ENCODE results near the gene ZPBP. TPM values are rescaled to one million over a fixed set of nuclear protein-coding genes. Genes with fewer than 3 reads are reported as not detected.

The ZPBP gene
- total and polyA plus RNA-seq, 3 donors from 2014 or later = 67.0 to 286 (median 92.2) TPM

- H3K27ac ChIP-seq = no peak overlapping the region
- no peak for DNase-seq
- H3K4me1 ChIP-seq = no peaks in the 10 kb centered on the region
- no peaks in the 10 kb centered on the region for H3K36me3 ChIP-seq (ENCODE audit: low read depth, missing control alignments)
- no peak overlapping the region for H3K4me3 ChIP-seq
- H3K27me3 ChIP-seq = no peaks in the 10 kb centered on the region
- intact Hi-C loops (cut with DNase I; ENCODE audit: low total_unique reads) = no loop called here
- H3K9me3 ChIP-seq = no peaks in the 10 kb centered on the region
- 45 to 57% methylated on average over 5 of the region's 5 CpGs for WGBS, 2 donors
- no peak for TF ChIP-seq POLR2A (IDR thresholded peaks at IDR 0.05)
- TF ChIP-seq CTCF (IDR thresholded peaks at IDR 0.05) = no peak
These were observed 47.6 kb upstream of the ZPBP start for GRCh38 chr7:50140688-50141087.

- no peaks in the 10 kb centered on the region for H3K9me3 ChIP-seq
- H3K27ac ChIP-seq = no peak overlapping the region
- H3K4me3 ChIP-seq = no peak overlapping the region
- TF ChIP-seq CTCF (IDR thresholded peaks at IDR 0.05) (no peak), POLR2A (IDR thresholded peaks at IDR 0.05) (no peak)
- H3K36me3 ChIP-seq (ENCODE audit: low read depth, missing control alignments) = no peaks in the 10 kb centered on the region
- intact Hi-C loops (cut with DNase I; ENCODE audit: low total_unique reads) = no loop called here
- no peaks in the 10 kb centered on the region for H3K27me3 ChIP-seq
- DNase-seq = no peak
- WGBS, 2 donors = 83 to 91% methylated on average over 1 of the region's 1 CpG
- no peaks in the 10 kb centered on the region for H3K4me1 ChIP-seq
These were observed 45.1 kb upstream of the ZPBP start for GRCh38 chr7:50138101-50138500.

- intact Hi-C loops (cut with DNase I; ENCODE audit: low total_unique reads) = no loop called here
- H3K27ac ChIP-seq = no peak overlapping the region
- TF ChIP-seq POLR2A (IDR thresholded peaks at IDR 0.05) (no peak), CTCF (IDR thresholded peaks at IDR 0.05) (no peak)
- no peaks in the 10 kb centered on the region for H3K27me3 ChIP-seq
- no peak for DNase-seq
- WGBS, 2 donors = 77 to 90% methylated on average over 1 of the region's 1 CpG
- no peaks in the 10 kb centered on the region for H3K9me3 ChIP-seq
- no peaks in the 10 kb centered on the region for H3K36me3 ChIP-seq (ENCODE audit: low read depth, missing control alignments)
- no peak overlapping the region for H3K4me3 ChIP-seq
- no peaks in the 10 kb centered on the region for H3K4me1 ChIP-seq
These were observed 32.7 kb upstream of the ZPBP start for GRCh38 chr7:50125766-50126165.

GRCh38 chr7:50121286-50121685 is 28.2 kb upstream of the ZPBP start:
- Histone ChIP-seq H3K27ac (no peak overlapping the region), H3K4me3 (no peak overlapping the region), H3K9me3 (no peaks in the 10 kb centered on the region), H3K4me1 (no peaks in the 10 kb centered on the region), H3K36me3 (ENCODE audit: low read depth, missing control alignments) (no peaks in the 10 kb centered on the region), H3K27me3 (no peaks in the 10 kb centered on the region)
- DNase-seq = no peak
- TF ChIP-seq POLR2A (IDR thresholded peaks at IDR 0.05) (no peak), CTCF (IDR thresholded peaks at IDR 0.05) (no peak)
- intact Hi-C loops (cut with DNase I; ENCODE audit: low total_unique reads) = no loop called here
- 82 to 85% methylated on average over 3 of the region's 3 CpGs for WGBS, 2 donors

GRCh38 chr7:50119815-50120637 is 27.0 kb upstream of the ZPBP start:
- H3K36me3 ChIP-seq (ENCODE audit: low read depth, missing control alignments) = no peaks in the 10 kb centered on the region
- H3K9me3 ChIP-seq = no peaks in the 10 kb centered on the region
- H3K4me3 ChIP-seq = no peak overlapping the region
- TF ChIP-seq CTCF (IDR thresholded peaks at IDR 0.05) (no peak), POLR2A (IDR thresholded peaks at IDR 0.05) (no peak)
- DNase-seq = no peak
- WGBS, 2 donors = 74 to 78% methylated on average over 9 of the region's 9 CpGs
- H3K4me1 ChIP-seq = no peaks in the 10 kb centered on the region
- intact Hi-C loops (cut with DNase I; ENCODE audit: low total_unique reads) = no loop called here
- no peak overlapping the region for H3K27ac ChIP-seq
- H3K27me3 ChIP-seq = no peaks in the 10 kb centered on the region

All from testis (tissue), 3 donors.